ENCODE measurements around the gene MTF1.

The MTF1 gene

GRCh38 chr1:37867784-37868183 lies 8.4 kb upstream of the MTF1 start:
- no peak for DNase-seq (ENCODE audit: low spot score)

GRCh38 chr1:37866491-37866890 lies 7.1 kb upstream of the MTF1 start:
- DNase-seq (ENCODE audit: low spot score), result no peak

GRCh38 chr1:37865348-37866120 lies 6.1 kb upstream of the MTF1 start:
- peak; percentile 78 for DNase-seq (ENCODE audit: low spot score)

GRCh38 chr1:37862330-37862729 lies 2.9 kb upstream of the MTF1 start:
- peak; percentile 33 for DNase-seq (ENCODE audit: low spot score)

- DNase-seq (ENCODE audit: low spot score), result no peak
Observed at GRCh38 chr1:37861151-37861550, 1.8 kb upstream of the MTF1 start.

GRCh38 chr1:37860346-37860666 lies 914 bp upstream of the MTF1 start:
- DNase-seq (ENCODE audit: low spot score), result no peak

- DNase-seq (ENCODE audit: low spot score), result peak; percentile 32
Observed at GRCh38 chr1:37858931-37859506, 373 bp downstream of the MTF1 start.

GRCh38 chr1:37854406-37854805 lies 5.0 kb downstream of the MTF1 start:
- DNase-seq (ENCODE audit: low spot score), result no peak

GRCh38 chr1:37853157-37853556 lies 6.2 kb downstream of the MTF1 start:
- no peak for DNase-seq (ENCODE audit: low spot score)

GRCh38 chr1:37851782-37852210 lies 7.6 kb downstream of the MTF1 start:
- no peak for DNase-seq (ENCODE audit: low spot score)

GRCh38 chr1:37851262-37851661 lies 8.1 kb downstream of the MTF1 start:
- no peak for DNase-seq (ENCODE audit: low spot score)

- DNase-seq (ENCODE audit: low spot score), result no peak
Observed at GRCh38 chr1:37850352-37850955, 8.9 kb downstream of the MTF1 start.

GRCh38 chr1:37849480-37849879 lies 9.9 kb downstream of the MTF1 start:
- no peak for DNase-seq (ENCODE audit: low spot score)

GRCh38 chr1:37846647-37847339 lies 12.6 kb downstream of the MTF1 start:
- no peak for DNase-seq (ENCODE audit: low spot score)

GRCh38 chr1:37845786-37846185 lies 13.6 kb downstream of the MTF1 start:
- DNase-seq (ENCODE audit: low spot score), result no peak

- no peak for DNase-seq (ENCODE audit: low spot score)
Observed at GRCh38 chr1:37845049-37845646, 14.2 kb downstream of the MTF1 start.

- DNase-seq (ENCODE audit: low spot score), result no peak
Observed at GRCh38 chr1:37844536-37844935, 14.9 kb downstream of the MTF1 start.

- no peak for DNase-seq (ENCODE audit: low spot score)
Observed at GRCh38 chr1:37841652-37842051, 17.7 kb downstream of the MTF1 start.

- DNase-seq (ENCODE audit: low spot score), result no peak
Observed at GRCh38 chr1:37840711-37841110, 18.7 kb downstream of the MTF1 start.

GRCh38 chr1:37839676-37840075 lies 19.7 kb downstream of the MTF1 start:
- no peak for DNase-seq (ENCODE audit: low spot score)

- DNase-seq (ENCODE audit: low spot score), result no peak
Observed at GRCh38 chr1:37836788-37837187, 22.6 kb downstream of the MTF1 start.

- DNase-seq (ENCODE audit: low spot score), result no peak
Observed at GRCh38 chr1:37831809-37832208, 27.6 kb downstream of the MTF1 start.

GRCh38 chr1:37831109-37831508 lies 28.3 kb downstream of the MTF1 start:
- no peak for DNase-seq (ENCODE audit: low spot score)
